GM23338 (cell line): ENCODE data around the gene CRACDL. TPM values are rescaled to one million over a fixed set of nuclear protein-coding genes. Genes with fewer than 3 reads are reported as not detected.

Source experiments
- ATAC-seq: fragments of 200-7000 bp; cut with Tn5 transposase; 3 replicates; pipeline ENCODE4 v1.9.1; 2020
- DNase-seq: peaks from one replicate; pipeline ENCODE4 v3.0.0-alpha.2; 2015; ENCODE audit warnings: low spot score
- H2AFZ ChIP-seq: fragments of 200-600 bp; sonication (generic); 2 replicates; pipeline ENCODE4 v1.8.0; 2016; ENCODE audit warnings: antibody characterized with exemption, mild to moderate bottlenecking, moderate library complexity
- H3F3A ChIP-seq: fragments of 200-600 bp; sonication (generic); replicated peaks from 2 replicates; pipeline ENCODE4 v1.8.0; 2017; ENCODE audit warnings: antibody characterized with exemption, mixed run types, low read depth
- H3K27ac ChIP-seq: fragments of 200-600 bp; sonication (generic); 2 replicates; pipeline ENCODE4 v1.6.1; 2016; ENCODE audit warnings: low read depth
- H3K27me3 ChIP-seq: fragments of 200-600 bp; sonication (generic); 2 replicates; pipeline ENCODE4 v1.8.0; 2016; ENCODE audit warnings: mild to moderate bottlenecking, mixed run types, moderate library complexity; ENCODE audit not compliant: insufficient read depth
- H3K36me3 ChIP-seq: fragments of 200-600 bp; sonication (generic); 2 replicates; pipeline ENCODE4 v1.8.0; 2016; ENCODE audit warnings: mild to moderate bottlenecking; ENCODE audit not compliant: insufficient read depth
- H3K4me1 ChIP-seq: fragments of 200-600 bp; sonication (generic); 2 replicates; pipeline ENCODE4 v1.8.0; 2016; ENCODE audit warnings: mild to moderate bottlenecking, moderate library complexity; ENCODE audit not compliant: insufficient read depth
- H3K4me2 ChIP-seq: fragments of 200-600 bp; sonication (generic); 2 replicates; pipeline ENCODE4 v1.7.1; 2017; ENCODE audit warnings: mixed run types
- H3K4me3 ChIP-seq: fragments of 200-600 bp; sonication (generic); 2 replicates; pipeline ENCODE4 v1.6.1; 2016; ENCODE audit warnings: mixed run types
- H3K79me2 ChIP-seq: fragments of 200-600 bp; sonication (generic); replicated peaks from 2 replicates; pipeline ENCODE4 v1.8.0; 2017; ENCODE audit warnings: mild to moderate bottlenecking; ENCODE audit not compliant: insufficient read depth
- H3K9me2 ChIP-seq: fragments of 200-600 bp; sonication (generic); 2 replicates; pipeline ENCODE4 v1.8.0; 2017; ENCODE audit not compliant: insufficient read depth
- H4K20me1 ChIP-seq: fragments of 200-600 bp; sonication (generic); replicated peaks from 2 replicates; pipeline ENCODE4 v1.8.0; 2017; ENCODE audit warnings: mild to moderate bottlenecking; ENCODE audit not compliant: insufficient read depth
- H3K27ac Mint-ChIP-seq: 2 replicates; pipeline ENCODE4 v1.8.0; 2020; ENCODE audit warnings: inconsistent platforms, mild to moderate bottlenecking, moderate library complexity, mixed read lengths
- H3K27me3 Mint-ChIP-seq: 3 replicates; pipeline ENCODE4 v1.8.0; 2022; ENCODE audit warnings: low read depth, mild to moderate bottlenecking, moderate library complexity, mixed read lengths, inconsistent platforms; ENCODE audit not compliant: insufficient read depth, poor library complexity
- H3K36me3 Mint-ChIP-seq: 3 replicates; pipeline ENCODE4 v1.8.0; 2021; ENCODE audit warnings: low read depth, mild to moderate bottlenecking, inconsistent platforms, moderate library complexity, mixed read lengths
- H3K4me1 Mint-ChIP-seq: 3 replicates; pipeline ENCODE4 v1.8.0; 2020; ENCODE audit warnings: mild to moderate bottlenecking, inconsistent platforms, mixed read lengths
- H3K4me3 Mint-ChIP-seq: 3 replicates; pipeline ENCODE4 v1.8.0; 2021; ENCODE audit warnings: moderate library complexity, mild to moderate bottlenecking, inconsistent platforms, mixed read lengths
- H3K9me3 Mint-ChIP-seq: 3 replicates; pipeline ENCODE4 v1.8.0; 2020; ENCODE audit warnings: moderate library complexity, mild to moderate bottlenecking, inconsistent platforms, mixed read lengths
- CREB1 ChIP-seq: fragments of 250-450 bp; sonication (Bioruptor Pico); IDR thresholded peaks from 2 replicates; pipeline ENCODE4 v1.5.0; 2020; ENCODE audit warnings: low read depth, mild to moderate bottlenecking, moderate library complexity
- EZH2 ChIP-seq: fragments of 200-600 bp; sonication (generic); IDR thresholded peaks from one replicate; pipeline ENCODE4 v1.8.0; 2017; ENCODE audit warnings: antibody characterized with exemption, mild to moderate bottlenecking, low read depth; ENCODE audit not compliant: unreplicated experiment
- EZH2phosphoT487 ChIP-seq: fragments of 200-600 bp; sonication (generic); IDR thresholded peaks from one replicate; pipeline ENCODE4 v1.8.1; 2018; ENCODE audit warnings: antibody characterized with exemption; ENCODE audit not compliant: unreplicated experiment
- JUNB ChIP-seq: IDR thresholded peaks from one replicate; pipeline ENCODE4 v1.6.1; 2016; ENCODE audit warnings: antibody characterized with exemption; ENCODE audit not compliant: unreplicated experiment
- NANOG ChIP-seq: IDR thresholded peaks from 2 replicates; pipeline ENCODE4 v1.6.1; 2016; ENCODE audit warnings: antibody characterized with exemption, borderline replicate concordance
- POLR2AphosphoS5 ChIP-seq: IDR thresholded peaks from 2 replicates; pipeline ENCODE4 v1.6.1; 2016; ENCODE audit warnings: antibody characterized with exemption, low read depth
- STAT1 ChIP-seq: IDR thresholded peaks from one replicate; pipeline ENCODE4 v1.6.1; 2016; ENCODE audit warnings: antibody characterized with exemption; ENCODE audit not compliant: unreplicated experiment
- ZNF114 ChIP-seq: fragments of 250-450 bp; sonication (Bioruptor Pico); IDR thresholded peaks from 2 replicates; pipeline ENCODE4 v1.5.0; 2020; ENCODE audit warnings: mild to moderate bottlenecking, moderate library complexity
- ZNF331 ChIP-seq: fragments of 250-450 bp; sonication (Bioruptor Pico); IDR thresholded peaks from 2 replicates; pipeline ENCODE4 v1.5.0; 2020; ENCODE audit warnings: low read depth, mild to moderate bottlenecking, moderate library complexity
- polyA plus RNA-seq: library from polyadenylated mRNA; unstranded; fragments of >200 nt; fragmentation: Nextera tagmentation; extraction: Ambion mirVana; gene quantifications from 2 replicates; pipeline ENCODE4 v1.2.1, GENCODE V29; 2016
- total RNA-seq: library from RNA; depleted of rRNA; stranded (reverse); fragments of >200 nt; shearing (Covaris generic); gene quantifications from 2 replicates; pipeline ENCODE4 v1.2.3, GENCODE V29; 2014
- TF ChIP-seq, protein P1 (sequence below): IDR thresholded peaks from one replicate; pipeline ENCODE4 v1.6.1; 2018; ENCODE audit warnings: antibody characterized with exemption; ENCODE audit not compliant: unreplicated experiment
- TF ChIP-seq, protein P2 (sequence below): fragments of 250-450 bp; sonication (Bioruptor Pico); IDR thresholded peaks from 2 replicates; pipeline ENCODE4 v1.5.0; 2020; ENCODE audit warnings: mild to moderate bottlenecking, moderate library complexity
- TF ChIP-seq, protein P3 (sequence below): IDR thresholded peaks from 2 replicates; pipeline ENCODE4 v1.6.1; 2016; ENCODE audit warnings: antibody characterized with exemption
- TF ChIP-seq, protein P4 (sequence below), 2 experiments: fragments of 200-600 bp in 1 of 2; sonication (generic) in 1 of 2; conservative IDR thresholded peaks; 2 replicates each; pipeline versions ENCODE4 v1.5.1 to v1.6.1; 2016 to 2017; ENCODE audit warnings: antibody characterized with exemption in 2 of 2, low read depth in 2 of 2, mild to moderate bottlenecking in 2 of 2, moderate library complexity in 1 of 2

Gene CRACDL
- total and polyA plus RNA-seq, 2 experiments from 2014 or later = 0.14 to 0.16 TPM

DNA sequence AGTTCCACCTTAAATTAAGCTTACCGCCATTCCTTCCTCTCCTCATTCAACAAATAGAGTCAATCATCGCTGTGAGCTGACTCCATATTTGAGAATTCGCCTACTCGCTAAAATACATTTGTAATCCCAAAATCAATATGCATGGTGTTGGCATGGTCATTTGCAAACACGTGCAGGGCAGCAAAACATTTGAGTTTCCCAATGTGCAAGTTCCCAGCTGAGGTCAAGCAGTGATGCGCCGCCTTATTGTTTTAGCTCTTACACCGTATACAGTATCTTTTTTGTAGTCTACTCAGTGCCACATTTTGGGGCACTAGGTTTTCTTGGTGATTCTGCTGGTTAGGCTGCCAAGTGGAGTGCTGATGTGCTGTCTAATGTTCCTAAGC is 131.8 kb downstream of the CRACDL start:
- no peaks in the 10 kb centered on the region for H3K79me2 ChIP-seq
- H3K27me3 ChIP-seq = no peaks in the 10 kb centered on the region
- Mint-ChIP-seq H3K27me3 (peaks cover 8% of the 10 kb centered on the region), H3K4me3 (no peak overlapping the region), H3K4me1 (peaks cover 11% of the 10 kb centered on the region; the same call in 2 of the 3 replicates), H3K36me3 (no peaks in the 10 kb centered on the region), H3K27ac (no peak overlapping the region), H3K9me3 (no peaks in the 10 kb centered on the region)
- H4K20me1 ChIP-seq = no peaks in the 10 kb centered on the region
- DNase-seq (no peak), ATAC-seq (no peak)
- no peak overlapping the region for H3K27ac ChIP-seq
- H3K4me3 ChIP-seq = no peak overlapping the region
- H3K4me1 ChIP-seq = no peaks in the 10 kb centered on the region; the same call in 1 of the 2 replicates
- TF ChIP-seq, protein P1, sequence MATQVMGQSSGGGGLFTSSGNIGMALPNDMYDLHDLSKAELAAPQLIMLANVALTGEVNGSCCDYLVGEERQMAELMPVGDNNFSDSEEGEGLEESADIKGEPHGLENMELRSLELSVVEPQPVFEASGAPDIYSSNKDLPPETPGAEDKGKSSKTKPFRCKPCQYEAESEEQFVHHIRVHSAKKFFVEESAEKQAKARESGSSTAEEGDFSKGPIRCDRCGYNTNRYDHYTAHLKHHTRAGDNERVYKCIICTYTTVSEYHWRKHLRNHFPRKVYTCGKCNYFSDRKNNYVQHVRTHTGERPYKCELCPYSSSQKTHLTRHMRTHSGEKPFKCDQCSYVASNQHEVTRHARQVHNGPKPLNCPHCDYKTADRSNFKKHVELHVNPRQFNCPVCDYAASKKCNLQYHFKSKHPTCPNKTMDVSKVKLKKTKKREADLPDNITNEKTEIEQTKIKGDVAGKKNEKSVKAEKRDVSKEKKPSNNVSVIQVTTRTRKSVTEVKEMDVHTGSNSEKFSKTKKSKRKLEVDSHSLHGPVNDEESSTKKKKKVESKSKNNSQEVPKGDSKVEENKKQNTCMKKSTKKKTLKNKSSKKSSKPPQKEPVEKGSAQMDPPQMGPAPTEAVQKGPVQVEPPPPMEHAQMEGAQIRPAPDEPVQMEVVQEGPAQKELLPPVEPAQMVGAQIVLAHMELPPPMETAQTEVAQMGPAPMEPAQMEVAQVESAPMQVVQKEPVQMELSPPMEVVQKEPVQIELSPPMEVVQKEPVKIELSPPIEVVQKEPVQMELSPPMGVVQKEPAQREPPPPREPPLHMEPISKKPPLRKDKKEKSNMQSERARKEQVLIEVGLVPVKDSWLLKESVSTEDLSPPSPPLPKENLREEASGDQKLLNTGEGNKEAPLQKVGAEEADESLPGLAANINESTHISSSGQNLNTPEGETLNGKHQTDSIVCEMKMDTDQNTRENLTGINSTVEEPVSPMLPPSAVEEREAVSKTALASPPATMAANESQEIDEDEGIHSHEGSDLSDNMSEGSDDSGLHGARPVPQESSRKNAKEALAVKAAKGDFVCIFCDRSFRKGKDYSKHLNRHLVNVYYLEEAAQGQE = no peak
- TF ChIP-seq EZH2phosphoT487 = no peak
- TF ChIP-seq STAT1 = no peak
- TF ChIP-seq, protein P2, sequence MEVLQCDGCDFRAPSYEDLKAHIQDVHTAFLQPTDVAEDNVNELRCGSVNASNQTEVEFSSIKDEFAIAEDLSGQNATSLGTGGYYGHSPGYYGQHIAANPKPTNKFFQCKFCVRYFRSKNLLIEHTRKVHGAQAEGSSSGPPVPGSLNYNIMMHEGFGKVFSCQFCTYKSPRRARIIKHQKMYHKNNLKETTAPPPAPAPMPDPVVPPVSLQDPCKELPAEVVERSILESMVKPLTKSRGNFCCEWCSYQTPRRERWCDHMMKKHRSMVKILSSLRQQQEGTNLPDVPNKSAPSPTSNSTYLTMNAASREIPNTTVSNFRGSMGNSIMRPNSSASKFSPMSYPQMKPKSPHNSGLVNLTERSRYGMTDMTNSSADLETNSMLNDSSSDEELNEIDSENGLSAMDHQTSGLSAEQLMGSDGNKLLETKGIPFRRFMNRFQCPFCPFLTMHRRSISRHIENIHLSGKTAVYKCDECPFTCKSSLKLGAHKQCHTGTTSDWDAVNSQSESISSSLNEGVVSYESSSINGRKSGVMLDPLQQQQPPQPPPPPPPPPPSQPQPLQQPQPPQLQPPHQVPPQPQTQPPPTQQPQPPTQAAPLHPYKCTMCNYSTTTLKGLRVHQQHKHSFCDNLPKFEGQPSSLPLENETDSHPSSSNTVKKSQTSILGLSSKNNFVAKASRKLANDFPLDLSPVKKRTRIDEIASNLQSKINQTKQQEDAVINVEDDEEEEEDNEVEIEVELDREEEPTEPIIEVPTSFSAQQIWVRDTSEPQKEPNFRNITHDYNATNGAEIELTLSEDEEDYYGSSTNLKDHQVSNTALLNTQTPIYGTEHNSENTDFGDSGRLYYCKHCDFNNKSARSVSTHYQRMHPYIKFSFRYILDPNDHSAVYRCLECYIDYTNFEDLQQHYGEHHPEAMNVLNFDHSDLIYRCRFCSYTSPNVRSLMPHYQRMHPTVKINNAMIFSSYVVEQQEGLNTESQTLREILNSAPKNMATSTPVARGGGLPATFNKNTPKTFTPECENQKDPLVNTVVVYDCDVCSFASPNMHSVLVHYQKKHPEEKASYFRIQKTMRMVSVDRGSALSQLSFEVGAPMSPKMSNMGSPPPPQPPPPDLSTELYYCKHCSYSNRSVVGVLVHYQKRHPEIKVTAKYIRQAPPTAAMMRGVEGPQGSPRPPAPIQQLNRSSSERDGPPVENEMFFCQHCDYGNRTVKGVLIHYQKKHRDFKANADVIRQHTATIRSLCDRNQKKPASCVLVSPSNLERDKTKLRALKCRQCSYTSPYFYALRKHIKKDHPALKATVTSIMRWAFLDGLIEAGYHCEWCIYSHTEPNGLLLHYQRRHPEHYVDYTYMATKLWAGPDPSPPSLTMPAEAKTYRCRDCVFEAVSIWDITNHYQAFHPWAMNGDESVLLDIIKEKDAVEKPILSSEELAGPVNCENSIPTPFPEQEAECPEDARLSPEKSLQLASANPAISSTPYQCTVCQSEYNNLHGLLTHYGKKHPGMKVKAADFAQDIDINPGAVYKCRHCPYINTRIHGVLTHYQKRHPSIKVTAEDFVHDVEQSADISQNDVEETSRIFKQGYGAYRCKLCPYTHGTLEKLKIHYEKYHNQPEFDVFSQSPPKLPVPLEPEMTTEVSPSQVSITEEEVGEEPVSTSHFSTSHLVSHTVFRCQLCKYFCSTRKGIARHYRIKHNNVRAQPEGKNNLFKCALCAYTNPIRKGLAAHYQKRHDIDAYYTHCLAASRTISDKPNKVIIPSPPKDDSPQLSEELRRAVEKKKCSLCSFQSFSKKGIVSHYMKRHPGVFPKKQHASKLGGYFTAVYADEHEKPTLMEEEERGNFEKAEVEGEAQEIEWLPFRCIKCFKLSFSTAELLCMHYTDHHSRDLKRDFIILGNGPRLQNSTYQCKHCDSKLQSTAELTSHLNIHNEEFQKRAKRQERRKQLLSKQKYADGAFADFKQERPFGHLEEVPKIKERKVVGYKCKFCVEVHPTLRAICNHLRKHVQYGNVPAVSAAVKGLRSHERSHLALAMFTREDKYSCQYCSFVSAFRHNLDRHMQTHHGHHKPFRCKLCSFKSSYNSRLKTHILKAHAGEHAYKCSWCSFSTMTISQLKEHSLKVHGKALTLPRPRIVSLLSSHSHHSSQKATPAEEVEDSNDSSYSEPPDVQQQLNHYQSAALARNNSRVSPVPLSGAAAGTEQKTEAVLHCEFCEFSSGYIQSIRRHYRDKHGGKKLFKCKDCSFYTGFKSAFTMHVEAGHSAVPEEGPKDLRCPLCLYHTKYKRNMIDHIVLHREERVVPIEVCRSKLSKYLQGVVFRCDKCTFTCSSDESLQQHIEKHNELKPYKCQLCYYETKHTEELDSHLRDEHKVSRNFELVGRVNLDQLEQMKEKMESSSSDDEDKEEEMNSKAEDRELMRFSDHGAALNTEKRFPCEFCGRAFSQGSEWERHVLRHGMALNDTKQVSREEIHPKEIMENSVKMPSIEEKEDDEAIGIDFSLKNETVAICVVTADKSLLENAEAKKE (CRISPR knock-in tag) = no peak
- TF ChIP-seq ZNF114 (CRISPR knock-in tag) = no peak
- TF ChIP-seq, protein P3, sequence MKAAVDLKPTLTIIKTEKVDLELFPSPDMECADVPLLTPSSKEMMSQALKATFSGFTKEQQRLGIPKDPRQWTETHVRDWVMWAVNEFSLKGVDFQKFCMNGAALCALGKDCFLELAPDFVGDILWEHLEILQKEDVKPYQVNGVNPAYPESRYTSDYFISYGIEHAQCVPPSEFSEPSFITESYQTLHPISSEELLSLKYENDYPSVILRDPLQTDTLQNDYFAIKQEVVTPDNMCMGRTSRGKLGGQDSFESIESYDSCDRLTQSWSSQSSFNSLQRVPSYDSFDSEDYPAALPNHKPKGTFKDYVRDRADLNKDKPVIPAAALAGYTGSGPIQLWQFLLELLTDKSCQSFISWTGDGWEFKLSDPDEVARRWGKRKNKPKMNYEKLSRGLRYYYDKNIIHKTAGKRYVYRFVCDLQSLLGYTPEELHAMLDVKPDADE = no peak
- no peak for TF ChIP-seq NANOG
- no peak for TF ChIP-seq ZNF331
- no peak for TF ChIP-seq EZH2
- TF ChIP-seq, protein P4, sequence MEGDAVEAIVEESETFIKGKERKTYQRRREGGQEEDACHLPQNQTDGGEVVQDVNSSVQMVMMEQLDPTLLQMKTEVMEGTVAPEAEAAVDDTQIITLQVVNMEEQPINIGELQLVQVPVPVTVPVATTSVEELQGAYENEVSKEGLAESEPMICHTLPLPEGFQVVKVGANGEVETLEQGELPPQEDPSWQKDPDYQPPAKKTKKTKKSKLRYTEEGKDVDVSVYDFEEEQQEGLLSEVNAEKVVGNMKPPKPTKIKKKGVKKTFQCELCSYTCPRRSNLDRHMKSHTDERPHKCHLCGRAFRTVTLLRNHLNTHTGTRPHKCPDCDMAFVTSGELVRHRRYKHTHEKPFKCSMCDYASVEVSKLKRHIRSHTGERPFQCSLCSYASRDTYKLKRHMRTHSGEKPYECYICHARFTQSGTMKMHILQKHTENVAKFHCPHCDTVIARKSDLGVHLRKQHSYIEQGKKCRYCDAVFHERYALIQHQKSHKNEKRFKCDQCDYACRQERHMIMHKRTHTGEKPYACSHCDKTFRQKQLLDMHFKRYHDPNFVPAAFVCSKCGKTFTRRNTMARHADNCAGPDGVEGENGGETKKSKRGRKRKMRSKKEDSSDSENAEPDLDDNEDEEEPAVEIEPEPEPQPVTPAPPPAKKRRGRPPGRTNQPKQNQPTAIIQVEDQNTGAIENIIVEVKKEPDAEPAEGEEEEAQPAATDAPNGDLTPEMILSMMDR (conservative IDR thresholded peaks at IDR 0.05; ENCODE audit: low read depth in 2 of 2) = no peak
- no peak for TF ChIP-seq JUNB
- no peak for TF ChIP-seq CREB1 (CRISPR knock-in tag)
- TF ChIP-seq POLR2AphosphoS5 = no peak
- no peak overlapping the region for H2AFZ ChIP-seq
- no peaks in the 10 kb centered on the region for H3F3A ChIP-seq
- no peaks in the 10 kb centered on the region for H3K9me2 ChIP-seq
- no peak overlapping the region for H3K4me2 ChIP-seq
- H3K36me3 ChIP-seq = no peaks in the 10 kb centered on the region
